Measurements from ENCODE around the gene DDX25.

The DDX25 gene

GRCh38 chr11:125941267-125941618 lies 36.9 kb downstream of the DDX25 start:
- H3K36me3 ChIP-seq (ENCODE audit: insufficient read depth, low read length), result no peaks in the 10 kb centered on the region
- no peak overlapping the region for H3K27ac ChIP-seq (ENCODE audit: low read depth, low read length, poor library complexity, severe bottlenecking)
- TF ChIP-seq EZH2 (IDR thresholded peaks at IDR 0.05; ENCODE audit: borderline replicate concordance, low read length) (no peak), CTCF (IDR thresholded peaks at IDR 0.05; ENCODE audit: low read length) (no peak)
- no peaks in the 10 kb centered on the region for H3K9me3 ChIP-seq (ENCODE audit: low read length)
- no peak overlapping the region for H3K4me2 ChIP-seq (ENCODE audit: low read length)
- H3K4me3 ChIP-seq (ENCODE audit: low read depth, low read length, poor library complexity, severe bottlenecking), result no peak overlapping the region
- no peaks in the 10 kb centered on the region for H3K9me2 ChIP-seq (ENCODE audit: low read depth, low read length)
- no peaks in the 10 kb centered on the region for H3K79me2 ChIP-seq (ENCODE audit: insufficient read depth, low read length)
- H3K4me1 ChIP-seq (ENCODE audit: insufficient read depth, low read length, severe bottlenecking), result no peaks in the 10 kb centered on the region
- no peaks in the 10 kb centered on the region for H4K20me1 ChIP-seq (ENCODE audit: insufficient read depth, low read length)
- H3K9ac ChIP-seq (ENCODE audit: low read length), result no peak overlapping the region
- H3K27me3 ChIP-seq (ENCODE audit: insufficient read depth, low read length), result no peaks in the 10 kb centered on the region
- H2AFZ ChIP-seq (ENCODE audit: low read length), result no peak overlapping the region
- H3F3A ChIP-seq (ENCODE audit: insufficient read depth, low read length), result no peaks in the 10 kb centered on the region

- no peaks in the 10 kb centered on the region for H3F3A ChIP-seq (ENCODE audit: insufficient read depth, low read length)
- no peaks in the 10 kb centered on the region for H3K4me1 ChIP-seq (ENCODE audit: insufficient read depth, low read length, severe bottlenecking)
- no peaks in the 10 kb centered on the region for H3K9me2 ChIP-seq (ENCODE audit: low read depth, low read length)
- no peaks in the 10 kb centered on the region for H3K79me2 ChIP-seq (ENCODE audit: insufficient read depth, low read length)
- no peak overlapping the region for H2AFZ ChIP-seq (ENCODE audit: low read length)
- H3K4me2 ChIP-seq (ENCODE audit: low read length), result no peak overlapping the region
- TF ChIP-seq EZH2 (IDR thresholded peaks at IDR 0.05; ENCODE audit: borderline replicate concordance, low read length) (no peak), CTCF (IDR thresholded peaks at IDR 0.05; ENCODE audit: low read length) (peak; percentile 64)
- H3K9me3 ChIP-seq (ENCODE audit: low read length), result no peaks in the 10 kb centered on the region
- H4K20me1 ChIP-seq (ENCODE audit: insufficient read depth, low read length), result no peaks in the 10 kb centered on the region
- H3K36me3 ChIP-seq (ENCODE audit: insufficient read depth, low read length), result no peaks in the 10 kb centered on the region
- H3K4me3 ChIP-seq (ENCODE audit: low read depth, low read length, poor library complexity, severe bottlenecking), result no peak overlapping the region
- no peaks in the 10 kb centered on the region for H3K27me3 ChIP-seq (ENCODE audit: insufficient read depth, low read length)
- no peak overlapping the region for H3K27ac ChIP-seq (ENCODE audit: low read depth, low read length, poor library complexity, severe bottlenecking)
- H3K9ac ChIP-seq (ENCODE audit: low read length), result no peak overlapping the region
Measured at GRCh38 chr11:125941619-125942611, 37.6 kb downstream of the DDX25 start.

- Histone ChIP-seq H3K4me3 (ENCODE audit: low read depth, low read length, poor library complexity, severe bottlenecking) (no peak overlapping the region), H3K27me3 (ENCODE audit: insufficient read depth, low read length) (no peaks in the 10 kb centered on the region), H3K4me2 (ENCODE audit: low read length) (no peak overlapping the region), H3K9me3 (ENCODE audit: low read length) (no peaks in the 10 kb centered on the region), H2AFZ (ENCODE audit: low read length) (no peak overlapping the region), H3K4me1 (ENCODE audit: insufficient read depth, low read length, severe bottlenecking) (no peaks in the 10 kb centered on the region), H3F3A (ENCODE audit: insufficient read depth, low read length) (no peaks in the 10 kb centered on the region), H3K36me3 (ENCODE audit: insufficient read depth, low read length) (no peaks in the 10 kb centered on the region), H3K9me2 (ENCODE audit: low read depth, low read length) (no peaks in the 10 kb centered on the region), H3K27ac (ENCODE audit: low read depth, low read length, poor library complexity, severe bottlenecking) (no peak overlapping the region), H3K79me2 (ENCODE audit: insufficient read depth, low read length) (no peaks in the 10 kb centered on the region), H3K9ac (ENCODE audit: low read length) (no peak overlapping the region), H4K20me1 (ENCODE audit: insufficient read depth, low read length) (no peaks in the 10 kb centered on the region)
- TF ChIP-seq CTCF (IDR thresholded peaks at IDR 0.05; ENCODE audit: low read length) (no peak), EZH2 (IDR thresholded peaks at IDR 0.05; ENCODE audit: borderline replicate concordance, low read length) (no peak)
Measured at GRCh38 chr11:125942771-125943428, 38.6 kb downstream of the DDX25 start.
